HG03060 (cell line): Measurements from ENCODE around the gene CEBPA.

Experiments used
- ATAC-seq: cut with Tn5 transposase; IDR thresholded peaks from one replicate; pipeline ENCODE4 v1.9.1; 2021; ENCODE audit warnings: low read depth, moderate number of reproducible peaks; ENCODE audit not compliant: unreplicated experiment

Gene CEBPA

GRCh38 chr19:33274663-33275558 lies 27.4 kb downstream of the CEBPA start:
- ATAC-seq: no peak

GRCh38 chr19:33273881-33274662 lies 28.3 kb downstream of the CEBPA start:
- no peak for ATAC-seq

GRCh38 chr19:33273065-33273736 lies 29.1 kb downstream of the CEBPA start:
- no peak for ATAC-seq

- ATAC-seq: no peak
Observed at GRCh38 chr19:33271246-33272021, 30.9 kb downstream of the CEBPA start.

GRCh38 chr19:33270769-33271168 lies 31.6 kb downstream of the CEBPA start:
- no peak for ATAC-seq

- no peak for ATAC-seq
Observed at GRCh38 chr19:33269016-33269415, 33.3 kb downstream of the CEBPA start.

- ATAC-seq: no peak
Observed at GRCh38 chr19:33268162-33268991, 34.0 kb downstream of the CEBPA start.

- no peak for ATAC-seq
Observed at GRCh38 chr19:33267706-33268105, 34.6 kb downstream of the CEBPA start.

- ATAC-seq: no peak
Observed at GRCh38 chr19:33266974-33267484, 35.3 kb downstream of the CEBPA start.

GRCh38 chr19:33264881-33265445 lies 37.4 kb downstream of the CEBPA start:
- ATAC-seq: no peak

- no peak for ATAC-seq
Observed at GRCh38 chr19:33263325-33264023, 38.9 kb downstream of the CEBPA start.

GRCh38 chr19:33261511-33262189 lies 40.7 kb downstream of the CEBPA start:
- ATAC-seq: no peak

GRCh38 chr19:33260628-33261418 lies 41.5 kb downstream of the CEBPA start:
- ATAC-seq: no peak

GRCh38 chr19:33259539-33259938 lies 42.8 kb downstream of the CEBPA start:
- no peak for ATAC-seq

GRCh38 chr19:33257828-33258227 lies 44.5 kb downstream of the CEBPA start:
- ATAC-seq: no peak

GRCh38 chr19:33256261-33256660 lies 46.1 kb downstream of the CEBPA start:
- ATAC-seq: no peak

GRCh38 chr19:33255781-33256180 lies 46.6 kb downstream of the CEBPA start:
- ATAC-seq: no peak
